ENCODE measurements around the gene ADAT3.
"Not testable (repeated sequence)": the region's sequence is repeated elsewhere in the genome, so short reads cannot be mapped to it uniquely, and the experiment has no call there.

Gene ADAT3

GRCh38 chr19:1882786-1883692 lies 22.2 kb upstream of the ADAT3 start:
- no peak for DNase-seq

GRCh38 chr19:1883784-1884183 lies 21.4 kb upstream of the ADAT3 start:
- no peak for DNase-seq

- DNase-seq, result no peak
Measured at GRCh38 chr19:1884291-1884718, 20.9 kb upstream of the ADAT3 start.

GRCh38 chr19:1884719-1885334 lies 20.4 kb upstream of the ADAT3 start:
- DNase-seq, result no peak

GRCh38 chr19:1885398-1886119 lies 19.6 kb upstream of the ADAT3 start, which contains the start of gene ABHD17A:
TSS of gene ABHD17A (minus strand) at chr19:1885496. CDS start at chr19:1881566, 3,930 bp downstream.
- DNase-seq, result peak; percentile 92

- DNase-seq, result not testable (repeated sequence)
Measured at GRCh38 chr19:1886360-1886759, 18.8 kb upstream of the ADAT3 start.

GRCh38 chr19:1888385-1888784 lies 16.8 kb upstream of the ADAT3 start:
- DNase-seq, result no peak

- no peak for DNase-seq
Measured at GRCh38 chr19:1889907-1890306, 15.3 kb upstream of the ADAT3 start.

- no peak for DNase-seq
Measured at GRCh38 chr19:1893791-1894190, 11.4 kb upstream of the ADAT3 start.

- DNase-seq, result no peak
Measured at GRCh38 chr19:1896508-1896907, 8.7 kb upstream of the ADAT3 start.

- no peak for DNase-seq
Measured at GRCh38 chr19:1901940-1902404, 3.2 kb upstream of the ADAT3 start.

GRCh38 chr19:1902923-1903322 lies 2.3 kb upstream of the ADAT3 start:
- no peak for DNase-seq

GRCh38 chr19:1904860-1905109 lies 414 bp upstream of the ADAT3 start:
- no peak for DNase-seq

GRCh38 chr19:1905863-1906375 lies 720 bp downstream of the ADAT3 start:
- no peak for DNase-seq

GRCh38 chr19:1906985-1907562 lies 1.9 kb downstream of the ADAT3 start:
- DNase-seq, result no peak

- DNase-seq, result no peak
Measured at GRCh38 chr19:1907563-1908363, 2.6 kb downstream of the ADAT3 start.

GRCh38 chr19:1908364-1908678 lies 3.1 kb downstream of the ADAT3 start:
- no peak for DNase-seq

- DNase-seq, result no peak
Measured at GRCh38 chr19:1909761-1910080, 4.5 kb downstream of the ADAT3 start.

GRCh38 chr19:1910177-1910576 lies 5.0 kb downstream of the ADAT3 start:
- peak; percentile 18 for DNase-seq

- no peak for DNase-seq
Measured at GRCh38 chr19:1911098-1911497, 5.9 kb downstream of the ADAT3 start.

- no peak for DNase-seq
Measured at GRCh38 chr19:1911995-1912394, 6.8 kb downstream of the ADAT3 start.
